Measurements from ENCODE around the gene ENTPD7.

The ENTPD7 gene

GRCh38 chr10:99682032-99682431 lies 22.7 kb downstream of the ENTPD7 start:
- Histone ChIP-seq H3K4me3 (ENCODE audit: low read depth in 1 of 5, low read length in 5 of 5) (no peak overlapping the region), H3K9ac (ENCODE audit: low read length in 5 of 5) (no peak overlapping the region), H3K4me1 (ENCODE audit: control insufficient read depth in 5 of 5, insufficient read depth in 5 of 5, low read length in 5 of 5) (peaks cover 0 to 13% (median 0%) of the 10 kb centered on the region in 5 donors), H3K36me3 (ENCODE audit: control insufficient read depth in 5 of 5, insufficient read depth in 5 of 5, low read length in 5 of 5) (peaks cover 9 to 22% (median 12%) of the 10 kb centered on the region in 5 donors), H3K27me3 (ENCODE audit: control insufficient read depth in 5 of 5, insufficient read depth in 4 of 5, low read length in 5 of 5) (no peaks in the 10 kb centered on the region), H3K27ac (ENCODE audit: low read depth, low read length) (no peak overlapping the region), H3K9me3 (ENCODE audit: control insufficient read depth in 5 of 5, low read length in 5 of 5) (no peaks in the 10 kb centered on the region)

GRCh38 chr10:99682752-99683151 lies 23.4 kb downstream of the ENTPD7 start:
- no peak overlapping the region for H3K27ac ChIP-seq (ENCODE audit: low read depth, low read length)
- H3K27me3 ChIP-seq (ENCODE audit: control insufficient read depth in 5 of 5, insufficient read depth in 4 of 5, low read length in 5 of 5) = no peaks in the 10 kb centered on the region
- H3K9me3 ChIP-seq (ENCODE audit: control insufficient read depth in 5 of 5, low read length in 5 of 5) = no peaks in the 10 kb centered on the region
- no peak overlapping the region for H3K9ac ChIP-seq (ENCODE audit: low read length in 5 of 5)
- no peak overlapping the region for H3K4me3 ChIP-seq (ENCODE audit: low read depth in 1 of 5, low read length in 5 of 5)
- H3K4me1 ChIP-seq (ENCODE audit: control insufficient read depth in 5 of 5, insufficient read depth in 5 of 5, low read length in 5 of 5) = peaks cover 0 to 13% (median 0%) of the 10 kb centered on the region in 5 donors
- peaks cover 11 to 26% (median 12%) of the 10 kb centered on the region in 5 donors for H3K36me3 ChIP-seq (ENCODE audit: control insufficient read depth in 5 of 5, insufficient read depth in 5 of 5, low read length in 5 of 5)

GRCh38 chr10:99685597-99685967 lies 26.3 kb downstream of the ENTPD7 start:
- H3K27ac ChIP-seq (ENCODE audit: low read depth, low read length) = no peak overlapping the region
- H3K9ac ChIP-seq (ENCODE audit: low read length in 5 of 5) = no peak overlapping the region
- H3K9me3 ChIP-seq (ENCODE audit: control insufficient read depth in 5 of 5, low read length in 5 of 5) = no peaks in the 10 kb centered on the region
- peaks cover 0 to 13% (median 0%) of the 10 kb centered on the region in 5 donors for H3K4me1 ChIP-seq (ENCODE audit: control insufficient read depth in 5 of 5, insufficient read depth in 5 of 5, low read length in 5 of 5)
- peaks cover 2 to 13% (median 3%) of the 10 kb centered on the region in 5 donors for H3K36me3 ChIP-seq (ENCODE audit: control insufficient read depth in 5 of 5, insufficient read depth in 5 of 5, low read length in 5 of 5)
- H3K4me3 ChIP-seq (ENCODE audit: low read depth in 1 of 5, low read length in 5 of 5) = no peak overlapping the region
- no peaks in the 10 kb centered on the region for H3K27me3 ChIP-seq (ENCODE audit: control insufficient read depth in 5 of 5, insufficient read depth in 4 of 5, low read length in 5 of 5)

GRCh38 chr10:99689461-99689860 lies 30.2 kb downstream of the ENTPD7 start:
- peaks cover 8 to 32% (median 17%) of the 10 kb centered on the region in 5 donors for H3K36me3 ChIP-seq (ENCODE audit: control insufficient read depth in 5 of 5, insufficient read depth in 5 of 5, low read length in 5 of 5)
- H3K4me3 ChIP-seq (ENCODE audit: low read depth in 1 of 5, low read length in 5 of 5) = no peak overlapping the region
- no peaks in the 10 kb centered on the region for H3K27me3 ChIP-seq (ENCODE audit: control insufficient read depth in 5 of 5, insufficient read depth in 4 of 5, low read length in 5 of 5)
- H3K4me1 ChIP-seq (ENCODE audit: control insufficient read depth in 5 of 5, insufficient read depth in 5 of 5, low read length in 5 of 5) = peaks cover 0 to 6% (median 0%) of the 10 kb centered on the region in 5 donors
- no peak overlapping the region for H3K9ac ChIP-seq (ENCODE audit: low read length in 5 of 5)
- no peaks in the 10 kb centered on the region for H3K9me3 ChIP-seq (ENCODE audit: control insufficient read depth in 5 of 5, low read length in 5 of 5)
- no peak overlapping the region for H3K27ac ChIP-seq (ENCODE audit: low read depth, low read length)

DNA sequence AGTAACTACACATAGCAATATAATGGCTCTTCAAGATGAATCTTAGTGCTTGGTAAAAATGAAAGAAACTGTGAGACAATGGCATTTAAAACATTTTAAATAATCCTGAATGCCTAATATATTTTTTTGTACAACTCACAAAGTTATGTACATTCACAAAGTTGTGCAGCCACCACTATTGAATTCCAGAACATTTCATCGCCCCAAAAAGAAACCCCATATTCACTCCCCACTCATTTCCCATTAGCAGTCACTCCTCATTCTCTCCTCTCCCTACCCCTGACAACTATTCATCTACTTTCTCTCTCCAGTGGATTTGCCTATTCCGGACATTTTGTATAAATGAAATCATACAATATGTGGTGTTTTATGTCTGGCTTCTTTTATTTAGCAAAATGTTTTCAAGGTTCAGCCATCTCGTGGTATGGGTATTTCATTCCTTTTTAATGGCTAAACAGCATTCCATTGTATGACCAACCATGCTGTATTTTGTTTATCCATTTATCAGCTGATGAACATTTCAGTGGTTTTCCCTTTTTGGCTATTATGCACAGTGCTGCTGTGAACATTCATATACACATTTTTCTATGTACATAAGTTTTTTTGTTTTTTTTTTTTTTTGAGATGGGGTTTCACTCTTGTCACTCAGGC lies 34.7 kb downstream of the ENTPD7 start:
- Histone ChIP-seq H3K9me3 (ENCODE audit: control insufficient read depth in 5 of 5, low read length in 5 of 5) (no peaks in the 10 kb centered on the region), H3K9ac (ENCODE audit: low read length in 5 of 5) (no peak overlapping the region), H3K27ac (ENCODE audit: low read depth, low read length) (no peak overlapping the region), H3K4me3 (ENCODE audit: low read depth in 1 of 5, low read length in 5 of 5) (no peak overlapping the region), H3K4me1 (ENCODE audit: control insufficient read depth in 5 of 5, insufficient read depth in 5 of 5, low read length in 5 of 5) (no peaks in the 10 kb centered on the region), H3K36me3 (ENCODE audit: control insufficient read depth in 5 of 5, insufficient read depth in 5 of 5, low read length in 5 of 5) (peaks cover 30 to 61% (median 42%) of the 10 kb centered on the region in 5 donors), H3K27me3 (ENCODE audit: control insufficient read depth in 5 of 5, insufficient read depth in 4 of 5, low read length in 5 of 5) (no peaks in the 10 kb centered on the region)

GRCh38 chr10:99695761-99696160 lies 36.5 kb downstream of the ENTPD7 start:
- no peak overlapping the region for H3K4me3 ChIP-seq (ENCODE audit: low read depth in 1 of 5, low read length in 5 of 5)
- H3K9ac ChIP-seq (ENCODE audit: low read length in 5 of 5) = no peak overlapping the region
- H3K27ac ChIP-seq (ENCODE audit: low read depth, low read length) = no peak overlapping the region
- H3K4me1 ChIP-seq (ENCODE audit: control insufficient read depth in 5 of 5, insufficient read depth in 5 of 5, low read length in 5 of 5) = no peaks in the 10 kb centered on the region
- H3K9me3 ChIP-seq (ENCODE audit: control insufficient read depth in 5 of 5, low read length in 5 of 5) = no peaks in the 10 kb centered on the region
- peaks cover 30 to 68% (median 42%) of the 10 kb centered on the region in 5 donors for H3K36me3 ChIP-seq (ENCODE audit: control insufficient read depth in 5 of 5, insufficient read depth in 5 of 5, low read length in 5 of 5)
- H3K27me3 ChIP-seq (ENCODE audit: control insufficient read depth in 5 of 5, insufficient read depth in 4 of 5, low read length in 5 of 5) = no peaks in the 10 kb centered on the region

- no peaks in the 10 kb centered on the region for H3K9me3 ChIP-seq (ENCODE audit: control insufficient read depth in 5 of 5, low read length in 5 of 5)
- no peak overlapping the region for H3K27ac ChIP-seq (ENCODE audit: low read depth, low read length)
- H3K4me1 ChIP-seq (ENCODE audit: control insufficient read depth in 5 of 5, insufficient read depth in 5 of 5, low read length in 5 of 5) = no peaks in the 10 kb centered on the region
- peaks cover 27 to 64% (median 41%) of the 10 kb centered on the region in 5 donors for H3K36me3 ChIP-seq (ENCODE audit: control insufficient read depth in 5 of 5, insufficient read depth in 5 of 5, low read length in 5 of 5)
- H3K9ac ChIP-seq (ENCODE audit: low read length in 5 of 5) = no peak overlapping the region
- H3K27me3 ChIP-seq (ENCODE audit: control insufficient read depth in 5 of 5, insufficient read depth in 4 of 5, low read length in 5 of 5) = no peaks in the 10 kb centered on the region
- no peak overlapping the region for H3K4me3 ChIP-seq (ENCODE audit: low read depth in 1 of 5, low read length in 5 of 5)
Measured at GRCh38 chr10:99698504-99699080, 39.3 kb downstream of the ENTPD7 start.

DNA sequence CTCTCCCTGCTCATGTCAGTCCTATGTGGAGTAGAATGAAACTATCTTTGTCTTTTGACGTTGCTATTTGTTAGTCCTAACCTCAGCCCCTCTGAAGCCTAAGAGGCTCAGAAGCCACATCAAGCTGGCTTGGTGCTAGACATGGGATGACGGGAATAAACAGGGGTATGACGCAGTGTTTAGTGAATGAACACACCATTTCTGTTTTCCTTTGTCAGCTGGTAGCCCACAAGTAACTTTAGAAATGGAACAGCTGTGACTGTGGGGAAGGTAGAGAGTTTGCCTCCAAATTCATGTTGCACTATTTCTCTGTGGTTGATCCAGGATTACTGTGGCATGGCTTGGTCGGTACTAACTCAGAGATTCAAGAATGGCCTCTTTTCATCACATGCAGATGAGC lies 41.3 kb downstream of the ENTPD7 start:
- no peak overlapping the region for H3K4me3 ChIP-seq (ENCODE audit: low read depth in 1 of 5, low read length in 5 of 5)
- H3K4me1 ChIP-seq (ENCODE audit: control insufficient read depth in 5 of 5, insufficient read depth in 5 of 5, low read length in 5 of 5) = no peaks in the 10 kb centered on the region
- H3K27me3 ChIP-seq (ENCODE audit: control insufficient read depth in 5 of 5, insufficient read depth in 4 of 5, low read length in 5 of 5) = no peaks in the 10 kb centered on the region
- peaks cover 22 to 72% (median 52%) of the 10 kb centered on the region in 5 donors for H3K36me3 ChIP-seq (ENCODE audit: control insufficient read depth in 5 of 5, insufficient read depth in 5 of 5, low read length in 5 of 5)
- no peaks in the 10 kb centered on the region for H3K9me3 ChIP-seq (ENCODE audit: control insufficient read depth in 5 of 5, low read length in 5 of 5)
- no peak overlapping the region for H3K27ac ChIP-seq (ENCODE audit: low read depth, low read length)
- no peak overlapping the region for H3K9ac ChIP-seq (ENCODE audit: low read length in 5 of 5)

DNA sequence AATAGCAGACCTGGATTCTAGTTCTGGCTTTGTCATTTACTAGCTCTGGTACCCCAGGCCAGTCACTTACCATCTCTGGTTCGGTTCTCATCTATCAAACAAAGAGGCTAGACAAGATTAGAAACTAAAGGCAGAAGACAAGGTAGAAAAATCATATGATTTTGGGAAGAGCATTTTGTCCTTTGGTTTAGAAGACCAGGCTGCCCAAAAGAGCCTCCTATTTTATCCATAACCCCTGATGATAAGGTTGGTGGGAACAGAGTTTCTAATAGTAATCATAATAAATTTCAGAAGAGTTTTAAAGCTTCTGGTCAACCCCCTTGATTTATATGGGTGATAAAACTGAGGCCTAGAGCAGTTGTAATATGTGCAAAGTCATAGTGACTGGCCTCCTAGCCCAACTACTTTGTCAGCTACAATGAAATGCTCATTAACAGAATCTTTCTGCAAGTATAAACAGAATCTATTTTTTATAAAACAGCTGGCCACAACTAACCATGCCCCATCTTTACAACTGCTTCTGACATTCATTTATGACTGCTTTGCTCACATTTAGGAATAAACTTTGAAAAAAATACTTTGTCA lies 49.2 kb downstream of the ENTPD7 start:
- Histone ChIP-seq H3K27ac (ENCODE audit: low read depth, low read length) (no peak overlapping the region), H3K9me3 (ENCODE audit: control insufficient read depth in 5 of 5, low read length in 5 of 5) (no peaks in the 10 kb centered on the region), H3K27me3 (ENCODE audit: control insufficient read depth in 5 of 5, insufficient read depth in 4 of 5, low read length in 5 of 5) (no peaks in the 10 kb centered on the region), H3K4me3 (ENCODE audit: low read depth in 1 of 5, low read length in 5 of 5) (no peak overlapping the region), H3K4me1 (ENCODE audit: control insufficient read depth in 5 of 5, insufficient read depth in 5 of 5, low read length in 5 of 5) (peaks cover 0 to 4% (median 0%) of the 10 kb centered on the region in 5 donors), H3K9ac (ENCODE audit: low read length in 5 of 5) (no peak overlapping the region), H3K36me3 (ENCODE audit: control insufficient read depth in 5 of 5, insufficient read depth in 5 of 5, low read length in 5 of 5) (peaks cover 18 to 47% (median 33%) of the 10 kb centered on the region in 5 donors)

DNA sequence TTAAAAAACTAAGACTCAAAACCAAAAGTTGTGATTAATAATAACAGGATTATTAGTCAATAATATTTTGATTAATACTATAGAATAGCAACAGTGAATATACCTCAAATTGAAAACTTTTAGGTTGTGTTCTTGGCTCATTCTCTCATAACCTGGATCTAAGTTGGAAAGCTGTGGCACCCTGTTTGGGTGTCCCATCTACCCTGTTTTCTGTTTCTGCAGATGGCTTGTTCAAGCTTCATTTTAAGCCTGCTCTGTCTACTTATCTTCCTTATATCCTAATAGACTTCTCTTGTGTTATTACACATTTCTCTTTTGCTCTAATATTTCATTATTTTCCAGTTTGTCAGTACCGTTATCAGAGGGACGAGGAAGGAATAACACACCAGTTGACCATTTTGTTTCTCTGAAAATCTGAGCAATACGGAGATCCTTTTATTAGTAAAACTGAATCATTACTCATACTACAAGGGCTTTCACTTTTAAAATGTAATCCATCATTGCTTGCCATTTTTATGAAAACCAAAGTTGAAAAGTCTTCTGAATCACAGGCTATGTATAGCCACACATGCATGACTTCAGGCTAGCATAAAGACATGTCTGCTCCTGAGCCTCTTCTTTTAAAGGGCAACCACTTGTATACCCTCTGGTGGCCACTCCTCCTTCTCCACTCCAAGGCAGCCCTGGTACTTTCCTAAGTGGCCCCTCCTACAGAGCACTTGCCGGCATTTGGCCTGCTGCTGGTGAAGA lies 50.3 kb downstream of the ENTPD7 start:
- no peak overlapping the region for H3K9ac ChIP-seq (ENCODE audit: low read length in 5 of 5)
- H3K27ac ChIP-seq (ENCODE audit: low read depth, low read length) = no peak overlapping the region
- peaks cover 16 to 54% (median 38%) of the 10 kb centered on the region in 5 donors for H3K36me3 ChIP-seq (ENCODE audit: control insufficient read depth in 5 of 5, insufficient read depth in 5 of 5, low read length in 5 of 5)

More for the DNA sequence above, 50.3 kb downstream of the ENTPD7 start:
- no peaks in the 10 kb centered on the region for H3K27me3 ChIP-seq (ENCODE audit: control insufficient read depth in 5 of 5, insufficient read depth in 4 of 5, low read length in 5 of 5)
- peaks cover 0 to 4% (median 0%) of the 10 kb centered on the region in 5 donors for H3K4me1 ChIP-seq (ENCODE audit: control insufficient read depth in 5 of 5, insufficient read depth in 5 of 5, low read length in 5 of 5)
- H3K9me3 ChIP-seq (ENCODE audit: control insufficient read depth in 5 of 5, low read length in 5 of 5) = no peaks in the 10 kb centered on the region
- no peak overlapping the region for H3K4me3 ChIP-seq (ENCODE audit: low read depth in 1 of 5, low read length in 5 of 5)
